GM12874 (cell line): ENCODE measurements around the gene ATP8A1.

Experiments
- CTCF ChIP-seq: IDR thresholded peaks from 2 replicates; pipeline ENCODE4 v1.5.1; 2011; ENCODE audit warnings: low read depth, mild to moderate bottlenecking, control low read depth, low read length, moderate library complexity; ENCODE audit not compliant: insufficient read depth

Gene ATP8A1

GRCh38 chr4:42391355-42391664 is 265.6 kb downstream of the ATP8A1 start:
- TF ChIP-seq CTCF, result no peak

DNA sequence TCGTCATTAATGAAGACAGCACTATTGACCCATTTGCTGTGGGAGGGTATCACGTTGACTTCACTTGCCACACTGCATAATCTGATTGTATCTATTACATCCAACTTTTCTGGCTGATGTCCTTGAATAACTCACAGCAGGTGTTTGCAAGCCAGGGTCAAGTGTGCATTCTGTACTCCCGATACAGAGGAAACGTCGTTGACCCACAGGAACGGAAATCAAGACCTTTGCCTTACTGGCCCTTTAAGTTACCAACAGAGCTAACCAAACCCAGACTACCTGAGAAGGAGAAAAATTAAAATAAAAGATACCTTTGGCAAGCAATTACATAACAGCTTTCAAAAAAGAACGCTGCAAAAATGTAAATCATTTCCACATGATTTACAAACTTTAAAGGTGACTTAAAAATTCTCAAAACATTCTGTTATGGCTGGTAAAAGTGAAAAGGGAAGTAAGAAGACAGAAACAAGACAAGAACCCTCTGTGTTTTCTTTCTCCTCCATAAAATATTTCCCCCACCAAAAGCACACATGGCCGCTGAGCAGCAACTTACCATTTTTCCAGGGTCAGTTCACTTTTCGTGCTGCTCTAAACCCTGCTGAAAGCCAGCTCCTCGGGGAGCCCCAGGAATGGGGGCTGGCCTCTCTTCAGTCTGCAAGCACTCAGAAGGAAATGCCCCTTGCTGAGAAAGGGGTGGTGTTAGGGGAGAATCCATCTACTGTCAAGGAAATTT is 266.1 kb downstream of the ATP8A1 start:
- TF ChIP-seq CTCF, result no peak

GRCh38 chr4:42385516-42385915 is 271.4 kb downstream of the ATP8A1 start:
- TF ChIP-seq CTCF, result no peak

DNA sequence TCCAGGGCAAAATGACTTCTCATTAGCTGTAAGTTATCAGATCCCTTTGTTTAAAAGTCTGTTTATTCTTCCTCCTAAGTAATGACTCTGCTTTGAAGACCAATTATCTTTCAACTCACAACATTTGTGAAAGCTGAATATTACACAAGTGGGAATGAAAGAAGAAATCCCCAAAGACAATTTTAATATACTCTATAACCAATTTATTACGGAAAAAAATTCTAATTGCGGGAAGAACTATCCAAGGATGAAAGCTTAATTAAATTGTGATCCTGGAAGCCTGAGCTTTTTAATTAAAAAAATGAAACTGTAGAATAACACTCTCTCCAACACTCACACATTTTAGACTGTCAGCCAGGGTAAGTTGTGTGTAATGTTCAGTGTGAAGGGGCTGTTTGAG is 275.2 kb downstream of the ATP8A1 start:
- TF ChIP-seq CTCF, result no peak

DNA sequence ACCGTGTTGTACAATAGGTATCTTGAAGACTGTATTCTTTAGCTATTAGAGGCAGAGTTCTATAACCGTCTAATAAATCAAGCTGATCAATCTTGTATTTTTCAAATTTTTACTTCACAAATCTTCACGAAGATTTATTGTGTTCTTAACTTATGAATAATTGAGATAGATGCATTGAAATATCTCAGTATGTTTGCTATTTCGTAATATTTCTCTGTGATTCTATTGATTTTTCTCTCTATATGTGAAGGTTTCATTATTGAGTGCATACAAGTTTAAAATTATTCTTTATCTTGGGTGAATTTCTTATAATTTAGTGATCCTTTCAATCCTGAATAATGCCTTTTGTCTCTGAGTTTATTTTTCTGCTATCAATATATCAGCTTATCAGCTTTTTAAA is 279.4 kb downstream of the ATP8A1 start:
- no peak for TF ChIP-seq CTCF

DNA sequence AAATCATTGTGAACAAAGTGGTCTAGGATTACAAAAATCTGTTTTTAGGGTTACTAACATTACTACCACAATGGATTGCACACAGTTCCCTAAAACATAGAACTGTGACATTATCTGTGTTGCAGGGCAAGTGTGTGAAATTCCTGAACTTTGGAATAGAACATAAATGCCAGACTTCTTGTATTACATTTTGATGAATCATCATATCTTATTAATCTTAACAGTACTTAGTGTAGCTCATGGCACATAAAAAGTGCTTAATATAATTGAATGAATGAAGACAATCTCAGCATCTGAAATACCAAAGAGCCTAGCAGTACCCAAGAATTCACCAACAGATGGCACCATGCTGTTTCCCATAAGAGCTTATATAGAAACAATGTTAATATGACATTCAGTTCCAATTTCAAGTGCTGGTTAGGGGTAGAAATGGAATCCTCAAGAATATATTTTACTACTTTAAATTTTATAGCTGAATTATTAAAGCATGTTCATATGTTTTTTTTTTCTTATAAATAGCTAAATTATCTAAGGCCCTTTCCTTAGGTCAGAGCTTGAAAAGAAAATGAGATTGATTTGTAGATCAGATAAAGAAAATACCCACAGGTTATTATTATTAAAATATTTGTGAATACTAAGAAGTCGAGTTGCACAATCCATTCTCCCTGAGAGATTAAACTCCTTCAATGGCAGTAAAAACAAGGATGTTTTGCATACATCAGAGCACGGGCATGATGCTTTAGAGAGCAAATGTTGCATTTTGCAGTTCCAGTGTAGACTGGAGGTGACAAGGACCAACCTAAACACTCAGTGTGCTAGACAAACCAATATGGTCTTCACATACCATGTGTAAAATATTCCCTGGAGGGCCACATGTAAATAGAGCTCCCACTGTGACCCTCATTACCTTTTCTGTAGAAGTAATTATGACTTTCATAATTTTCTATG is 285.3 kb downstream of the ATP8A1 start:
- peak; percentile 38; the same call in 1 of the 2 replicates for TF ChIP-seq CTCF

DNA sequence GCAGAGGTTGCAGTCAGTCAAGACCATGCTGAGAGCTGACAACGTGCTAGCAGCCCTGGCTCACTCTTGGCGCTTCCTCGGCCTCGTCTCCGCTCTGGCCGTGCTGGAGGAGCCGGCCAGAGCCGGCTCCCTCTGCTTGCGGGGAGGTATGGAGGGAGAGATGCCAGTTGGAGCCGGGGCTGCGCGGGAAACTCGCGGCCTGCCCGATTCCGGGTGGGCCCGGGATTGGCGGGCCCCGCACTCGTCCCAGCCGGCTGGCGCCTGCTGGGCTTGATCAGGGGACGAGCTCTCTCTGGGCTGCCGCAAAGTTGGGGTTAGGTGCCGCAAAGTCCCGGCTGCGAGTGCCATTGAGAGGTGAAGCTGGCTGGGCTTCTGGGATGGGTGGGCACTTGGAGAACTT is 287.4 kb downstream of the ATP8A1 start:
- TF ChIP-seq CTCF, result no peak
